HEK293 (cell line): Measurements from ENCODE around the gene BICC1.

Experiments used
- CTCF ChIA-PET: fragments of 350-600 bp; formaldehyde crosslinking; extraction: SDS; loops from one replicate; lab custom pipeline; 2021; ENCODE audit warnings: antibody characterized with exemption; lab: Yijun Ruan, JAX
- POLR2A ChIA-PET: fragments of 300-600 bp; formaldehyde crosslinking; extraction: SDS; loops from one replicate; lab custom pipeline; 2020; ENCODE audit warnings: antibody characterized with exemption, inconsistent platforms; lab: Yijun Ruan, JAX
- H3K27ac ChIP-seq: fragments of 200-500 bp; sonication (Bioruptor generic); 2 replicates; pipeline ENCODE4 v1.5.1; 2014; ENCODE audit warnings: low read depth, low read length, control low read depth, inconsistent platforms; ENCODE audit errors: extremely low read depth
- H3K36me3 ChIP-seq, 2 experiments: fragments of 200-500 bp in 1 of 2; sonication (Bioruptor generic) in 1 of 2; 1 replicate in 1 of 2; 2 replicates in 1 of 2; pipeline ENCODE4 v1.5.1; 2014 to 2017; ENCODE audit warnings: inconsistent platforms in 2 of 2, low read length in 2 of 2; ENCODE audit not compliant: control insufficient read depth in 2 of 2, insufficient read depth in 1 of 2
- H3K4me1 ChIP-seq: fragments of 200-500 bp; sonication (Bioruptor generic); 2 replicates; pipeline ENCODE4 v1.5.1; 2014; ENCODE audit warnings: mild to moderate bottlenecking, low read length, inconsistent platforms; ENCODE audit not compliant: control insufficient read depth, insufficient read depth
- H3K4me3 ChIP-seq: 2 replicates; pipeline ENCODE4 v1.5.1; 2011; ENCODE audit warnings: low read depth, mild to moderate bottlenecking, control low read depth, low read length, moderate library complexity
- H3K9me3 ChIP-seq: fragments of 200-500 bp; sonication (Bioruptor generic); 2 replicates; pipeline ENCODE4 v1.5.1; 2014; ENCODE audit warnings: low read depth, low read length, inconsistent platforms; ENCODE audit not compliant: control insufficient read depth, insufficient read depth
- SP3 ChIP-seq: fragments of 450-650 bp; formaldehyde crosslinking; IDR thresholded peaks from 2 replicates; pipeline ENCODE4 v1.5.1; 2016; ENCODE audit warnings: missing biosample characterization, missing genetic modification characterization
- TRIM28 ChIP-seq: IDR thresholded peaks from 2 replicates; pipeline ENCODE4 v1.6.1; 2011; ENCODE audit warnings: low read length, control low read depth, borderline replicate concordance
- ZNF138 ChIP-seq: fragments of 450-650 bp; formaldehyde crosslinking; IDR thresholded peaks from 2 replicates; pipeline ENCODE4 v1.5.1; 2016; ENCODE audit warnings: missing biosample characterization, missing genetic modification characterization, borderline replicate concordance
- ZNF169 ChIP-seq: fragments of 450-650 bp; formaldehyde crosslinking; IDR thresholded peaks from 2 replicates; pipeline ENCODE4 v1.5.1; 2016; ENCODE audit warnings: missing biosample characterization, missing genetic modification characterization
- ZNF174 ChIP-seq: fragments of 450-650 bp; formaldehyde crosslinking; IDR thresholded peaks from 2 replicates; pipeline ENCODE4 v1.5.0; 2017; ENCODE audit warnings: missing biosample characterization, mild to moderate bottlenecking, missing genetic modification characterization
- ZNF341 ChIP-seq: fragments of 450-650 bp; formaldehyde crosslinking; IDR thresholded peaks from 2 replicates; pipeline ENCODE4; 2016; ENCODE audit warnings: low read depth, missing biosample characterization, missing genetic modification characterization
- ZNF501 ChIP-seq: fragments of 450-650 bp; formaldehyde crosslinking; IDR thresholded peaks from 2 replicates; pipeline ENCODE4 v1.5.1; 2016; ENCODE audit warnings: missing biosample characterization, missing genetic modification characterization
- ZNF561 ChIP-seq: fragments of 450-650 bp; IDR thresholded peaks from 2 replicates; pipeline ENCODE4 v1.5.1; 2018; ENCODE audit warnings: missing biosample characterization, missing genetic modification characterization, borderline replicate concordance
- ZNF596 ChIP-seq: fragments of 450-650 bp; IDR thresholded peaks from 2 replicates; pipeline ENCODE4 v1.5.0; 2018; ENCODE audit warnings: missing biosample characterization, mild to moderate bottlenecking, missing genetic modification characterization, moderate library complexity
- ZNF701 ChIP-seq: fragments of 450-650 bp; formaldehyde crosslinking; IDR thresholded peaks from 2 replicates; pipeline ENCODE4 v1.5.1; 2016; ENCODE audit warnings: missing biosample characterization, missing genetic modification characterization
- TF ChIP-seq, protein P1 (sequence below): fragments of 450-650 bp; formaldehyde crosslinking; IDR thresholded peaks from 2 replicates; pipeline ENCODE4 v1.5.1; 2016; ENCODE audit warnings: missing biosample characterization, missing genetic modification characterization, low read depth
- TF ChIP-seq, protein P2 (sequence below): fragments of 450-650 bp; formaldehyde crosslinking; IDR thresholded peaks from 2 replicates; pipeline ENCODE4 v1.5.1; 2016; ENCODE audit warnings: missing biosample characterization, missing genetic modification characterization
- TF ChIP-seq, protein P3 (sequence below): fragments of 450-650 bp; formaldehyde crosslinking; IDR thresholded peaks from 2 replicates; pipeline ENCODE4 v1.5.1; 2016; ENCODE audit warnings: missing biosample characterization, missing genetic modification characterization
- TF ChIP-seq, protein P4 (sequence below): fragments of 450-650 bp; formaldehyde crosslinking; IDR thresholded peaks from 2 replicates; pipeline ENCODE4 v1.5.1; 2016; ENCODE audit warnings: missing biosample characterization, missing genetic modification characterization
- TF ChIP-seq, protein P5 (sequence below): fragments of 450-650 bp; formaldehyde crosslinking; IDR thresholded peaks from 2 replicates; pipeline ENCODE4 v1.5.1; 2017; ENCODE audit warnings: missing biosample characterization, missing genetic modification characterization

BICC1 gene

DNA sequence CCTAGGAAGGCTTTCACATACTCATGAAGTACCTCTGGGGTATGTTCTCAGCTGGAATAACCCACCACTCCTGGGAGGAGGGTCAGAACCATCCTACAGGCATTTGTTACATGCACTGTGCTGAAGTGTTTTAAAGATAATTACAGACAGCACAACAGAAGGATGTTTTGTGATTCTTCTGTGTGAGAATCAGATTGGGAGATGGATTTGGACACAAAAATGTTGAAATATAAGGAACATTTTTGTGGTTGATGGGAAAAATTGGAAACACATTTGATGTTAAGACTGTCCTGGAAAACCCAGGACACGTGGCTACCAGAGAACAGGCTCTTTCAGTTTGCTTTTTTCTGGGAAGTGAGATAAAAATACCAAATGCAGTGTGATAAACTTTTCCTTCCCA, 61.4 kb downstream of the BICC1 start:
- no peak overlapping the region for H3K4me3 ChIP-seq
- H3K27ac ChIP-seq: no peak overlapping the region
- no peaks in the 10 kb centered on the region for H3K9me3 ChIP-seq
- H3K4me1 ChIP-seq: peaks cover 11% of the 10 kb centered on the region
- TF ChIP-seq, protein P1, sequence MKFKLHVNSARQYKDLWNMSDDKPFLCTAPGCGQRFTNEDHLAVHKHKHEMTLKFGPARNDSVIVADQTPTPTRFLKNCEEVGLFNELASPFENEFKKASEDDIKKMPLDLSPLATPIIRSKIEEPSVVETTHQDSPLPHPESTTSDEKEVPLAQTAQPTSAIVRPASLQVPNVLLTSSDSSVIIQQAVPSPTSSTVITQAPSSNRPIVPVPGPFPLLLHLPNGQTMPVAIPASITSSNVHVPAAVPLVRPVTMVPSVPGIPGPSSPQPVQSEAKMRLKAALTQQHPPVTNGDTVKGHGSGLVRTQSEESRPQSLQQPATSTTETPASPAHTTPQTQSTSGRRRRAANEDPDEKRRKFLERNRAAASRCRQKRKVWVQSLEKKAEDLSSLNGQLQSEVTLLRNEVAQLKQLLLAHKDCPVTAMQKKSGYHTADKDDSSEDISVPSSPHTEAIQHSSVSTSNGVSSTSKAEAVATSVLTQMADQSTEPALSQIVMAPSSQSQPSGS: no peak
- TF ChIP-seq, protein P2, sequence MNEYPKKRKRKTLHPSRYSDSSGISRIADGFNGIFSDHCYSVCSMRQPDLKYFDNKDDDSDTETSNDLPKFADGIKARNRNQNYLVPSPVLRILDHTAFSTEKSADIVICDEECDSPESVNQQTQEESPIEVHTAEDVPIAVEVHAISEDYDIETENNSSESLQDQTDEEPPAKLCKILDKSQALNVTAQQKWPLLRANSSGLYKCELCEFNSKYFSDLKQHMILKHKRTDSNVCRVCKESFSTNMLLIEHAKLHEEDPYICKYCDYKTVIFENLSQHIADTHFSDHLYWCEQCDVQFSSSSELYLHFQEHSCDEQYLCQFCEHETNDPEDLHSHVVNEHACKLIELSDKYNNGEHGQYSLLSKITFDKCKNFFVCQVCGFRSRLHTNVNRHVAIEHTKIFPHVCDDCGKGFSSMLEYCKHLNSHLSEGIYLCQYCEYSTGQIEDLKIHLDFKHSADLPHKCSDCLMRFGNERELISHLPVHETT (tag by site-specific recombination): no peak
- H3K36me3 ChIP-seq: no peaks in the 10 kb centered on the region
- CTCF ChIA-PET: interaction anchor here (0.7 kb wide), 1 partner anchor 61 kb away, joined by 3 read pairs; no protein-coding TSS in a partner anchor
- POLR2A ChIA-PET: no interaction called here

DNA sequence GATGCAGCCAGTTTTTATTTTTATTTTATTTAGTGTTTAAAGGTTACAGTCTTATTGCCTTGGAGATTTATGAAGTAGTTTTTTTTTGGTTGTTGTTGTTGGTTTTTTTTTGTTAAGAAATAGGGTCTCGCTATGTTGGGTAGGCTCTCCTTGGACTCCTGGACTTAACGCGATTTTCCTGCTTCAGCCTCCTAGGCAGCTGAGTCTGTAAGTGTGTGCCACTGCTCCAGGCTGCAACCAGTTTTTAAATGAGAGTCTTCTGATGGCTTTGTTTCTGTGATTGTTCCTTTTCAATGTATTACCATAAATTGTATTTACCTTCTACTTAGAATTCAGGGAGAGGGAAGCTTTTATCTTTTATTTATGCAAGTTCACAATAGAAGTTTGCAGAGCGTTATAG, 62.8 kb downstream of the BICC1 start:
- Histone ChIP-seq H3K9me3 (no peaks in the 10 kb centered on the region), H3K27ac (no peak overlapping the region), H3K36me3 (no peaks in the 10 kb centered on the region), H3K4me3 (no peak overlapping the region), H3K4me1 (peaks cover 11% of the 10 kb centered on the region)
- no peak for TF ChIP-seq ZNF138 (tag by site-specific recombination)
- TF ChIP-seq ZNF501 (tag by site-specific recombination): no peak
- TF ChIP-seq ZNF174: no peak
- TF ChIP-seq TRIM28: no peak
- TF ChIP-seq SP3 (tag by site-specific recombination): no peak
- TF ChIP-seq ZNF169: no peak
- TF ChIP-seq, protein P3, sequence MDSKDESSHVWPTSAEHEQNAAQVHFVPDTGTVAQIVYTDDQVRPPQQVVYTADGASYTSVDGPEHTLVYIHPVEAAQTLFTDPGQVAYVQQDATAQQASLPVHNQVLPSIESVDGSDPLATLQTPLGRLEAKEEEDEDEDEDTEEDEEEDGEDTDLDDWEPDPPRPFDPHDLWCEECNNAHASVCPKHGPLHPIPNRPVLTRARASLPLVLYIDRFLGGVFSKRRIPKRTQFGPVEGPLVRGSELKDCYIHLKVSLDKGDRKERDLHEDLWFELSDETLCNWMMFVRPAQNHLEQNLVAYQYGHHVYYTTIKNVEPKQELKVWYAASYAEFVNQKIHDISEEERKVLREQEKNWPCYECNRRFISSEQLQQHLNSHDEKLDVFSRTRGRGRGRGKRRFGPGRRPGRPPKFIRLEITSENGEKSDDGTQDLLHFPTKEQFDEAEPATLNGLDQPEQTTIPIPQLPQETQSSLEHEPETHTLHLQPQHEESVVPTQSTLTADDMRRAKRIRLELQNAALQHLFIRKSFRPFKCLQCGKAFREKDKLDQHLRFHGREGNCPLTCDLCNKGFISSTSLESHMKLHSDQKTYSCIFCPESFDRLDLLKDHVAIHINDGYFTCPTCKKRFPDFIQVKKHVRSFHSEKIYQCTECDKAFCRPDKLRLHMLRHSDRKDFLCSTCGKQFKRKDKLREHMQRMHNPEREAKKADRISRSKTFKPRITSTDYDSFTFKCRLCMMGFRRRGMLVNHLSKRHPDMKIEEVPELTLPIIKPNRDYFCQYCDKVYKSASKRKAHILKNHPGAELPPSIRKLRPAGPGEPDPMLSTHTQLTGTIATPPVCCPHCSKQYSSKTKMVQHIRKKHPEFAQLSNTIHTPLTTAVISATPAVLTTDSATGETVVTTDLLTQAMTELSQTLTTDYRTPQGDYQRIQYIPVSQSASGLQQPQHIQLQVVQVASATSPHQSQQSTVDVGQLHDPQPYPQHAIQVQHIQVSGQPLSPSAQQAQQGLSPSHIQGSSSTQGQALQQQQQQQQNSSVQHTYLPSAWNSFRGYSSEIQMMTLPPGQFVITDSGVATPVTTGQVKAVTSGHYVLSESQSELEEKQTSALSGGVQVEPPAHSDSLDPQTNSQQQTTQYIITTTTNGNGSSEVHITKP (tag by site-specific recombination): no peak
- TF ChIP-seq ZNF596: no peak
- no peak for TF ChIP-seq ZNF561 (tag by site-specific recombination)
- no peak for TF ChIP-seq ZNF341 (tag by site-specific recombination)
- TF ChIP-seq ZNF701: no peak
- TF ChIP-seq, protein P4, sequence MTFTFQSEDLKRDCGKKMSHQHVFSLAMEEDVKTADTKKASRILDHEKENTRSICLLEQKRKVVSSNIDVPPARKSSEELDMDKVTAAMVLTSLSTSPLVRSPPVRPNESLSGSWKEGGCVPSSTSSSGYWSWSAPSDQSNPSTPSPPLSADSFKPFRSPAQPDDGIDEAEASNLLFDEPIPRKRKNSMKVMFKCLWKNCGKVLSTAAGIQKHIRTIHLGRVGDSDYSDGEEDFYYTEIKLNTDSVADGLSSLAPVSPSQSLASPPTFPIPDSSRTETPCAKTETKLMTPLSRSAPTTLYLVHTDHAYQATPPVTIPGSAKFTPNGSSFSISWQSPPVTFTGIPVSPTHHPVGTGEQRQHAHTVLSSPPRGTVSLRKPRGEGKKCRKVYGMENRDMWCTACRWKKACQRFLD (tag by site-specific recombination): no peak
- TF ChIP-seq, protein P5, sequence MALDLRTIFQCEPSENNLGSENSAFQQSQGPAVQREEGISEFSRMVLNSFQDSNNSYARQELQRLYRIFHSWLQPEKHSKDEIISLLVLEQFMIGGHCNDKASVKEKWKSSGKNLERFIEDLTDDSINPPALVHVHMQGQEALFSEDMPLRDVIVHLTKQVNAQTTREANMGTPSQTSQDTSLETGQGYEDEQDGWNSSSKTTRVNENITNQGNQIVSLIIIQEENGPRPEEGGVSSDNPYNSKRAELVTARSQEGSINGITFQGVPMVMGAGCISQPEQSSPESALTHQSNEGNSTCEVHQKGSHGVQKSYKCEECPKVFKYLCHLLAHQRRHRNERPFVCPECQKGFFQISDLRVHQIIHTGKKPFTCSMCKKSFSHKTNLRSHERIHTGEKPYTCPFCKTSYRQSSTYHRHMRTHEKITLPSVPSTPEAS: no peak
- ChIA-PET CTCF (interaction anchor here (0.5 kb wide), 1 partner anchor 202 kb away, joined by 4 read pairs; no protein-coding TSS in a partner anchor), POLR2A (no interaction called here)
